Prostate gland (tissue), 2 donors: ENCODE data around the gene HERPUD1. TPM values are rescaled to one million over a fixed set of nuclear protein-coding genes. Genes with fewer than 3 reads are reported as not detected.

Source experiments
- DNase-seq: peaks from one replicate; pipeline ENCODE4 v3.0.0-alpha.2; 2019; ENCODE audit warnings: low spot score
- H3K27ac ChIP-seq, 2 donors: fragments of 200-600 bp; sonication (generic); 2 replicates each; pipeline ENCODE4 v1.5.1; 2017 to 2019
- H3K27me3 ChIP-seq: fragments of 200-600 bp; sonication (generic); replicated peaks from 2 replicates; pipeline ENCODE4 v1.5.1; 2019; ENCODE audit not compliant: insufficient read depth
- H3K36me3 ChIP-seq, 2 donors: fragments of 200-600 bp; sonication (generic); 1 replicate in 1 of 2; 2 replicates in 1 of 2; pipeline versions ENCODE4 v1.5.1 to v1.8.1; 2017 to 2019
- H3K4me1 ChIP-seq: fragments of 200-600 bp; sonication (generic); replicated peaks from 2 replicates; pipeline ENCODE4 v1.5.1; 2019
- H3K4me3 ChIP-seq, 2 donors: fragments of 200-600 bp; sonication (generic); 2 replicates each; pipeline ENCODE4 v1.5.1; 2017 to 2019
- H3K9me3 ChIP-seq: fragments of 200-600 bp; sonication (generic); 2 replicates; pipeline ENCODE4 v1.5.1; 2017
- CTCF ChIP-seq, 4 experiments: fragments of 200-600 bp in 2 of 4; fragments of 450-650 bp in 2 of 4; sonication (generic) in 2 of 4; IDR thresholded peaks; 1 replicate in 3 of 4; 2 replicates in 1 of 4; pipeline ENCODE4 v1.5.1; 2016 to 2019; ENCODE audit warnings: antibody characterized with exemption in 4 of 4, mild to moderate bottlenecking in 2 of 4, moderate library complexity in 2 of 4
- POLR2A ChIP-seq: fragments of 450-650 bp; IDR thresholded peaks from one replicate; pipeline ENCODE4 v1.6.1; 2016; ENCODE audit warnings: antibody characterized with exemption, mild to moderate bottlenecking
- POLR2AphosphoS5 ChIP-seq: sonication (generic); formaldehyde crosslinking; IDR thresholded peaks from one replicate; pipeline ENCODE4 v1.6.1; 2017; ENCODE audit warnings: antibody characterized with exemption
- WGBS: methylation state at CpG from one replicate; pipeline ENCODE4 v1.1.5; 2018; 5-methylcytosine and 5-hydroxymethylcytosine counted together
- intact Hi-C: fragments of 100-400 bp; cut with DNase I; formaldehyde crosslinking; loops from one replicate; pipeline ENCODE4 v1.14.2; 2022
- total RNA-seq, 2 donors: library from RNA; depleted of rRNA; stranded (reverse); fragments of >200 nt; gene quantifications; one replicate each; pipeline ENCODE4 v1.1.0, GENCODE V29; 2016

The HERPUD1 gene
- total RNA-seq, 2 donors from 2014 or later = 365 to 952 TPM

GRCh38 chr16:56910654-56911539 is 21.0 kb upstream of the HERPUD1 start:
- Histone ChIP-seq H3K27me3 (no peaks in the 10 kb centered on the region), H3K4me3 (no peak overlapping the region), H3K36me3 (no peaks in the 10 kb centered on the region), H3K27ac (peak overlapping the region in 1 of 2 donors; percentile 94), H3K9me3 (no peaks in the 10 kb centered on the region), H3K4me1 (peaks cover 38% of the 10 kb centered on the region)
- TF ChIP-seq CTCF (IDR thresholded peaks at IDR 0.05) = no peak
- no peak for TF ChIP-seq POLR2A
- no peak for TF ChIP-seq POLR2AphosphoS5
- no peak for DNase-seq
- WGBS = 73% methylated on average over 12 of the region's 12 CpGs
- intact Hi-C loops = loop anchor here (10.0 kb wide), 1 partner anchor 64 kb away; no protein-coding TSS in a partner anchor

GRCh38 chr16:56911771-56912571 is 20.0 kb upstream of the HERPUD1 start:
- Histone ChIP-seq H3K9me3 (no peaks in the 10 kb centered on the region), H3K27ac (peak overlapping the region in 1 of 2 donors; percentile 94), H3K4me1 (peaks cover 49% of the 10 kb centered on the region), H3K36me3 (no peaks in the 10 kb centered on the region), H3K4me3 (no peak overlapping the region), H3K27me3 (no peaks in the 10 kb centered on the region)
- intact Hi-C loops = loop anchor here (10.0 kb wide), 1 partner anchor 63 kb away; no protein-coding TSS in a partner anchor
- no peak for DNase-seq
- 63% methylated on average over 22 of the region's 22 CpGs for WGBS
- no peak for TF ChIP-seq POLR2AphosphoS5

- Histone ChIP-seq H3K4me3 (no peak overlapping the region), H3K36me3 (no peaks in the 10 kb centered on the region), H3K27me3 (no peaks in the 10 kb centered on the region), H3K4me1 (peaks cover 49% of the 10 kb centered on the region), H3K9me3 (no peaks in the 10 kb centered on the region), H3K27ac (peak overlapping the region; percentile 94 to 95)
- DNase-seq = no peak
- 64% methylated on average over 18 of the region's 18 CpGs for WGBS
- no peak for TF ChIP-seq CTCF (IDR thresholded peaks at IDR 0.05)
- no peak for TF ChIP-seq POLR2A
- peak; percentile 29 for TF ChIP-seq POLR2AphosphoS5
- intact Hi-C loops = loop anchor here (10.0 kb wide), 1 partner anchor 62 kb away; no protein-coding TSS in a partner anchor
These were observed 18.9 kb upstream of the HERPUD1 start for GRCh38 chr16:56912746-56913708.

GRCh38 chr16:56914896-56915295 is 17.0 kb upstream of the HERPUD1 start:
- TF ChIP-seq CTCF (IDR thresholded peaks at IDR 0.05) = no peak
- no peak for TF ChIP-seq POLR2AphosphoS5
- no peak for TF ChIP-seq POLR2A
- peak overlapping the region; percentile 94 to 95 for H3K27ac ChIP-seq
- WGBS = 74% methylated on average over 7 of the region's 7 CpGs
- no peaks in the 10 kb centered on the region for H3K27me3 ChIP-seq
- no peaks in the 10 kb centered on the region for H3K9me3 ChIP-seq
- H3K4me1 ChIP-seq = peaks cover 56% of the 10 kb centered on the region
- H3K36me3 ChIP-seq = no peaks in the 10 kb centered on the region
- intact Hi-C loops = loop anchor here (10.0 kb wide), 1 partner anchor 60 kb away; no protein-coding TSS in a partner anchor
- no peak overlapping the region for H3K4me3 ChIP-seq
- DNase-seq = no peak
